Endothelial cell of hepatic sinusoid (primary cell): ENCODE data around the gene PPFIBP2.

ENCODE experiments used
- in situ Hi-C: cut with HindIII; loops from 2 replicates; pipeline ENCODE4 v1.10.0; 2017; ENCODE audit warnings: low sequenced_read_pairs

PPFIBP2 gene

DNA sequence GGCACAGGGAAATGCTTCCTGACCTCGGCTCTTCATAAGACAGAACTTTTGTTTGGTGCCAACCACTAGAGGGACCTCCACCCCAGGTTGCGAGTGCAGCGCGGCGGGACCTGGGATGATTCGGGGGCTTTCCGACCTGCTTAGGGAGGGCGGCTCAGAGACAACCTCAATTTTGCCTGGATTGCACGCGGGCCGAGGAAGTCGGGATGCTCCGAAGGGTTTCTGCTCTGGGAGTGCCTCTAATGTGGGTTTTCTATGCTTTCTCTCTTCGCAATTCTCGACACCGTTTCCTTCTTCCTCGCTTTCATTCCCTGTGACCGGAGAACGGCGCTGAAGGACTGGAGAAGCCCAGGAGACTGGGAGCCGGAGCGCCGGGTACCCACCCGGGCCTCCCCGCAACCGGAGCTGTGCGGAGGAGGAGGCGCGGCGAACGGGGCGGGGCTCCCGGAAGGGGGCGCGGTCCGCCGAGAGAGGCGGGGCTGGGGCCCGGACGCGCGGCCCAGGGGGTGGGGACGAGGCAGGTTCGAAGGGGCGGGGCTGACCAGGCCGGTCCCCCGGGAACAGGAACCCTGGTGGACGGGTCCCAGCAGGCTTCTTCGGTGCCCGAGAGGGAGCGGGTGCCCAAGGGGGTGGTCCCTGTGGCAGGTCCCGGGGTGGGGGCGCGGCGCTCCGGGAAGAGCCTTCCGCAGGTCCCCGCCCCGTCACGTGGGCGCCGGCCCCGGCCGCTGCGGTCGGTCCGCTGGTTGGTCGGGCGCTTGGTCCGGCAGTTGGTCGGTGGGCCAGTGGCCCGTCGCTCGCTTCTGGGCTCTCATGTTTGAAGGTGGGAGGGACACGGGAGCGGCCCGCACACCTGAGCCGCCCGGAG is at the start of gene PPFIBP2:
Gene PPFIBP2 (plus strand): TSS at position 766 of the 865 bp plus-strand sequence. CDS start 35,477 bp downstream, outside the sequence.
- in situ Hi-C loops = no loop called here

DNA sequence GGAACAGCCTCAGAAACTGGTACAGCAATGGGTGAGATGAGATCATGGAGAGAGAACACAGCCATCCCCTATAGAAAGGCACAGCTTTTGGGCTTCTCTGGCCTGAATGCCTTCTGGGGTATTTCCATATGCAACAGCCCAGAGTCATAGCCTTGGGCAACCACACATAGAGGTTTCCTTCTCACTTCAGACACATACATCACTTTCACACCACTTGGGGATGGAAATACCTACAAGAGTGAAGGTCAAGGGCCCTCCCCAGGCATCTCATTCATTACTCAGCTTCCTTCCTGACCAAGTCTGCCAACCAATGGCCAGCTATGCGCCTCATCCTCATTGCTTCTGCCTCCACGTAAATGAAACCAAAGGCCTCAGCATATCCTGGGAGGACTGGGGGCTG is 46.1 kb upstream of the PPFIBP2 start:
- in situ Hi-C loops = no loop called here

GRCh38 chr11:7469351-7469865 is 44.4 kb upstream of the PPFIBP2 start:
- in situ Hi-C loops = no loop called here

DNA sequence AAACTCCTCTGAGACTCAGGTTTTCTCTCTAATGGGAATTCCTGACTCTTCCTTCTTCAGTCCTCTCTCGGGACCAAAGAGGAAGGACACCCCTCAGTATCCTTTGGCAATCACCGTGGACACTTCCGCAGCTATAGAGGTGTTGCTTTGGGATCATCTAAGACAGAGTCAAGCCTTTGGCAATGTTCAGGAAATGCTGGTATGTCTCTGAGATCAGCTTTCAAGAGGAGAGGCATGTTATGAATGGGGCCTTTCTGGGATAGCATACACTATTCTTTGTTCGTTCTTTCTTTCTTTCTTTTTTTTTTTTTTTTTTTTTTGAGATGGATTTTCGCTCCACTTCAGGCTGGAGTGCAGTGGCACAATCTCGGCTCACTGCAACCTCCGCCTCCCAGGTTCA is 42.7 kb upstream of the PPFIBP2 start:
- in situ Hi-C loops = no loop called here

- in situ Hi-C loops = no loop called here
These were observed 40.1 kb upstream of the PPFIBP2 start for GRCh38 chr11:7473717-7474116.

DNA sequence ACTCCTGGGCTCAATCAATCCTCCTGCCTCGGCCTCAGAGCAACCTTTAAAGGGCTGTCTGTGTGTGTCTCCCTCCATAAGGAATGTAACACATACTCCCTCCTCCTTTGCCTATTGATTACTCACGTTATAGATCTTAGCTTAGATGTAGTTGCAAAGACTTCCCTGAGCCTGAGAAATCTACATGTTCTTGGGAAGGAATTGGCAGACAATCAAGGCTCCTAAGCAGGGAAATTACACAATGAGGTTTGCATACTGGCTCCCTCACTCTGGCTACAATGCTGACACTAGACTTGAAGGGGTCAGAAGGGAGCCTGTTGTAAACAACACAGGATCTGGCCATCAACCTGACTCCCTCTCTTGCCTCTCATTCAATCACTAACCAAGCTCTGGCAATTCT is 33.7 kb upstream of the PPFIBP2 start:
- in situ Hi-C loops = no loop called here

DNA sequence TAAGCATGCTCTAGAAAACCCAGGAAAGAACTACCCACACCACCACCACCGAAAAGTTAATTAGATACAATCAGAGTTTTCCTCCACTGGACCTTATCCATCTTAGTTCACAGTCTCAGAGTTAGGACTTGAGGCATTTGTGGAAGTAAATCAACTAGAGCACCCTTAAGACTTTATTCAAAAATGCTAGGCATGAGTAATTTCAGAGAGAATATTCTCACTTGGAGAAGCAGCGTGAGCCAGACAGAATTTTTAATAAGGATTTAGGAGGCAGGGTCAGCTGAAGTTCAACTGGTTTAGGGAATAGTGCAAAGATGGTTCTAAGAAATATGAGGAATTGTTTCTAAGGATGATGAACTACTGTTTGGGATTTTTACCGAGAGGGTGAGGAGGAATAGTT is 29.7 kb upstream of the PPFIBP2 start:
- in situ Hi-C loops = no loop called here

GRCh38 chr11:7484645-7485044 is 29.2 kb upstream of the PPFIBP2 start:
- in situ Hi-C loops = no loop called here

DNA sequence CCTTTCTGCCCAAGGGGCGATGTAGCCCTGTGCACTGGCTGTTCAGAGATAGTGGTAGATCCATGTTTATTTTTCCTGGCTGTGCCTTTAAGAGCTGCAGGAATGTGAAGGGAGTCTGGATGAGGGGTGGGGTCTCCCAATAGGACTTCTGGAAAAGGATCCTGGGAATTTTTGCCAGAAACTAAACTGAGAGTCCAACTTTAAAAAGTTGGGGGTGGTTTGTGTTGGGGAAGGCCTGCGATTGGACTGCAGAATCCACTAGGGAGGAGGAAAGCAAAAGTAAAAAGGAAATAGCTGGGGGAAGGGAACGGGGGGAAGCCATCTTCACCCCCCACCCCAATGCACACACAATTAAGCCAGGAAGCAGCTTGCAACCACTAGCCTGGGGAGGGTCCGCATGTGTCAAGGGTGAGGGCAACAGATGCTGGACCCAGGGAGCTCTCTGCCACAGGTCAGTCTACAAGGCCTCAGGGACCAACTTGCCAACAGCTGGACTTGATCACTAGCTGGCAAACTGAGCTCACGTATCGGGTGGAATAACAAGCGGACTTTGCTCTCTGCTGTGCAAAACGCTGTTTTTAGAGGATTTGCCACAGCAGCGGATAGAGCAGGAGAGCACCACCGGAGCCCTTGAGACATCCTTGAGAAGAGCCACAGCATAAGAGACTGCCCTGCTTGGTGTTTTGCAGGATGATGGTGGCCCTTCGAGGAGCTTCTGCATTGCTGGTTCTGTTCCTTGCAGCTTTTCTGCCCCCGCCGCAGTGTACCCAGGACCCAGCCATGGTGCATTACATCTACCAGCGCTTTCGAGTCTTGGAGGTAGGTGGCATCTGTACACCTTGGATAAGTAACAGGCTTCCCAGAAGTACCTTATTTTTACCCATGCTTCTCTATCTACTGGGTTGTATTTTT is 28.4 kb upstream of the PPFIBP2 start, which contains the start of gene OLFML1:
Gene OLFML1 (plus strand): TSS at position 321 of the 912 bp plus-strand sequence. CDS start 370 bp downstream, at position 691.
- in situ Hi-C loops = no loop called here

- in situ Hi-C loops = no loop called here
These were observed 27.6 kb upstream of the PPFIBP2 start for GRCh38 chr11:7486098-7486780.

DNA sequence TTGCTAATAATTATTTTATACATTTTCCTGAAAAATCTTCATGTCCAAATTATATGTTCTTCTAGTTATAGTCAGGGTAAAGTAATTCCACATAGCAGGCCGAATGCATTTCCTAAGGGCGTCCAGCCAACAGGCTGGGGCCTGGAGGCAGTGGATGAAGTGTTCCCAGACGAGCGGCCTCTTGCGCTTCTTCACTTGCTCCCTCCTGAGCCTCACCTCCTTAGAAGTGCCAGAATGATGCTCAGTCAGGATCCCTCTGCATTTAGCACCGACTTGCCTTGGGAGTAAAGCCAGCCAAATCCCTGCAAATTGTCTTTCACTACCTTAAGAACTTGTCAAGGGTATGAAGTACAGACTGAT is 27.0 kb upstream of the PPFIBP2 start:
- in situ Hi-C loops = no loop called here

DNA sequence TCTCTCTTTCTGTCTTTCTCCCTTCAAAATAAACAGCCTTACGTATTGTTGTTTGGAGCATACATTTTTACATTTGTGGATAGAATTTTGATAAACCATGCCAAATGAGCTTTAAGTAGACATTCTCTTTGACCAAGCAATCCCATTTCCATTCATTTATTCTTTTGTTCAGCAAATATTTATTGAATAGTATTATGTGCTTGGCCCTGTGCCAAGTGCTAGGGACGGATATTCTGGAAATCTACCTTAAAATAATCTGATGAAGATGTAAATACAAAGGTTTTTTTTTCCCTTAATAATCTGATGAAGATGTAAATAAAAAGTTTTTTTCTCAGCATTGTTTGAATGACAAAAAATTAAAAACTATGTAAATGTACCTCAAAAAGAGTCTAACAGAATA is 26.4 kb upstream of the PPFIBP2 start:
- in situ Hi-C loops = no loop called here

- in situ Hi-C loops = no loop called here
These were observed 25.1 kb upstream of the PPFIBP2 start for GRCh38 chr11:7488681-7489080.

DNA sequence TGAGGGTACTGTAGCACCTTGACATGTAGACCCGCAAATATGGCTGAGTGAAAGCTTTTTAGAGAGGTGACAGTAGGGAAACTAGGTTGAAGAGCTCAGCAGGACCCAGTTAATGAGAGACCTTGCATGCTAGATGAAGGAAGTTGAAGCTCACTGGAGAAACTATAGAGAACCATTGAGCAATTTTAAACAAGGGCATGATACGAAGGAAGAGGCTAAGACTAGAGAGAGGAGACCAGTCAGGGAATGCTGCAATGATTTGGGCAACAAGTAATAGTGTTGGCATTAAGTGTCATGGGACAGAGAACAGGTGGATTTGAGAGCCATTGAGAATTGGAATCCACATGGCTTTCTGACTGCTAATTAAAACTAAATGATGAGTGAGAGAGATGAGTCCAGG is 24.4 kb upstream of the PPFIBP2 start:
- in situ Hi-C loops = no loop called here

DNA sequence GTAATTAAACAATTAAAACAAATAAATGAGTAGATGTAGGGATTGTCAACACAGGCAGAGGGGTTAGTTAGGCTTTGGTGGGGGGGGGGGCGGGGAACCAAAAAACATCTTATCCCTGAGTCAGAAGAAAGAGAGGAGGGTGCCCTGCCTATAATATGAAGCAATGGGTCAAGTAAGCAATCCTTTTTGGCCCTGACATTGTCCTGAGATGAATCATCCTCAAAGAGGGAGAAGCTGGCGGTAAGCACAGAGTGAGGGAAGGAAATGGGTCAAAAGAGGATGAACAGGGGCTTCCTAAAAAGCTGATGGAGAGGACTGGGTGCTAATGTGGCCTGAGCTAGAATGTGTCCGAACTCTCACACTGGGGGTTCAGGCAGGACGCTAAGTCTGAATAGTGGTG is 23.7 kb upstream of the PPFIBP2 start:
- in situ Hi-C loops = no loop called here

GRCh38 chr11:7490535-7490934 is 23.3 kb upstream of the PPFIBP2 start:
- in situ Hi-C loops = no loop called here

- in situ Hi-C loops = no loop called here
These were observed 21.5 kb upstream of the PPFIBP2 start for GRCh38 chr11:7492253-7492652.

DNA sequence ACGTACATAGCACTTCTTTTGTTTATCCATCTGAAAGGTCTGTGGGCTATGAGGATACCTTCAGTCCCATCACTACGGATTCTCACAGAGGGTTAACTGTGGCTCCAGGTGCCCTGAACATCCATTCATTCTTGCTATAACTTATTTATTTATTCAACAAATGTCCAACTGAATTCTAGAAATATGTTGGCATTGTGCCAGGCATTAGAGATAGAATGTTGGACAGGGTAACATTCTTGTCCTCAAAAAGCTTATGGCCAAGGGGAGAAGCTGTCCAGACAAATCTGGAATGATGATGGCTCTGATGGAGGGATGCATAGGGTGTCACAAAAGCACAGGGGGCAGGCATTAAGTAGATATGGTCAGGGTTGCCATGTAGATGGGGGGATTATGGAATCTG is 20.1 kb upstream of the PPFIBP2 start:
- in situ Hi-C loops = no loop called here

DNA sequence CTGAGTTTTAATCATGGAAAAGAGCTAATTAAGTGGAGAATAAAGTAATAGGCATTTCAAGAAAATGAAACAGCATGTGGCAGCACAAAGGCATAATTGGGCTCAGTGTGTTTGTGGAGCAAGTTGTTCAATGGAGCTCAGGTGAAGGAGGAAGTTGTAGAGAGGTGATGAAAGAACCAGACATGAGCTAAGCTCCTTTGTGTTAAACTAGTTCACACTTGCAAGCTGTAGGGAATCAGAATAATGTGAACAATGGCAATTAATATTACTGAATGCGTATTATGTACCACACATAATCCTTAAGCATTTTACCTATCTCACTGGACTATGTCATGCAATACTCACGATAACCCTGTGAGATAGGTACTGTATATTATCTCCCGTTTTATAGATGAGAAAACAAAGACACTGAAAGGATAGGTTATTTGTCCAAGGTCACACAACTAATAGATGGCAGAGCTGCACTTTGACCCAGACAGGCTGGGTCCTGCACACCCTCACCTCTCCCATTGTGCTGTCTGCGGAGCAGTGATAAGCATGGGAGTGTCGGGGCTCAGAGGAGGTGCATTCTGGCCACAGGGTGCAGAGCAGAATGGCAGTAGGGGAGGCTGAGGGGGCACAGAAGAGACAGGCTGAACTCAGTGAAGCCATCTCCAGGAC is 19.6 kb upstream of the PPFIBP2 start:
- in situ Hi-C loops = no loop called here

DNA sequence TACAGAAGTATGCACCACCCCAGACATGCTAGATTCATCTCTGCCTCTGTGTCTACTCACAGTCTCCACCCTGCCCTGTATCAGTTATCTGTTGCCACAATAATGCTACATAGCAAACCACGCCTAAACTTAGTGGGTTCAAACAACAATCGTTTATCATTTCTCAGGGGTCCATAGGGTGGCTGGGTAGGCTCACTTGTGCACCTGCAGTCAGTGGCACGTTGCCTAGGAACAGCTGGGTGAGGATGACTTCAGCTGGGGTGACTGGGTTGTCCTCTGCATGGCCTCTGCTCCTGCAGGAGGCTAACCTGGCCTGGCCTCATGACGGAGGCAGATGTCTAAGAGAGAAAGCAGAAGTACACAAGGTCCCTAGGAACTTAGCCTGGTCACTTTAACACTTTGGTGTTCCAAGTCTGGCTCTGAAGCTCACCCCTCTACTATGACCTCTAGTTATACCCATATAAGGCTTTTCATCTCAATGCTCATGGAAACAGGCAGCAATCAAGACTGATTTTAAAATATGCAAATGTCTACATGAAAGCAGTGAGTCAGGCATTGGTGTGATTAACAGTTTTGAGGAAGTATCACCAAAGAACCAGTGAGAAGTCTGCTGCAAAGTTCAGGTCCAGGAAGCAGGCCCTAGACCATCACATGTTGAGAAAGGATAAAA is 17.8 kb upstream of the PPFIBP2 start:
- in situ Hi-C loops = no loop called here
